GM18951 (cell line): ENCODE results near the gene FHL5.
"Not testable (repeated sequence)": the region's sequence is repeated elsewhere in the genome, so short reads cannot be mapped to it uniquely, and the experiment has no call there.

Experiments
- POLR2A ChIP-seq: IDR thresholded peaks from 4 replicates; pipeline ENCODE4 v1.6.1; 2011; ENCODE audit warnings: mild to moderate bottlenecking; ENCODE audit not compliant: insufficient read length, insufficient read depth; ENCODE audit errors: extremely low read depth
- in situ Hi-C: fragments of 300-500 bp; cut with MboI; formaldehyde crosslinking; loops from one replicate; pipeline ENCODE4 v1.12.0; 2022; ENCODE audit warnings: low sequenced_read_pairs, mixed read lengths, inconsistent platforms; ENCODE audit not compliant: unreplicated experiment

Gene FHL5

DNA sequence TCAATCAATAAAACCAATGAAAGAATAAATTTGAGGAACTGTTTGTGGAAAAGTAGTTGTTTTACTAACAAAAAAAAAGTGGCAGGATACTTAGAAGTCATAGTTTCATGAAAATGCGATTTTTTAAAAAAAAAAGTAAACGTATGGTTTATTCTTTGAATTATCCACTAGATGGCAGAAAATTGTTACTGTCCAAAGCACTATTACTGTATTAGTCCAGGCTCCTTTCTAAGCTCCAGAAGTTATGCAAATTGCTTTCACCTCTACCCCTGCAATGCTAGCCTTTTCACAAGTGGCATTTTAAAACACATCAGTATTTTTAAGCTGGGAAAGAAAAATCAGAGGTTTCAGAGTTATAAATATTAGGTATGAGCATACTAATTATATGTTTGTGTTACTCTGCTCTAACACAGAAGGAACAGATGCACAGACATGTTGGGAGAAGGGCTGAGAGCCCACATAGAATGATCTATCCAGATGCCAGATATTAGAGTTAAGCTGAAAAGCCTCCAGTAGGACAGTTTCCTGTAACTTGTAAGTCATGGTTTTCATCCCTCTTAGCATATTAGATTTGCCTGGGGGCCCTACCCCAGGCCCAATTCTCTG lies 63.9 kb downstream of the FHL5 start:
- no peak for TF ChIP-seq POLR2A
- in situ Hi-C loops, result loop anchor here (10.0 kb wide), 1 partner anchor 428 kb away; no protein-coding TSS in a partner anchor

DNA sequence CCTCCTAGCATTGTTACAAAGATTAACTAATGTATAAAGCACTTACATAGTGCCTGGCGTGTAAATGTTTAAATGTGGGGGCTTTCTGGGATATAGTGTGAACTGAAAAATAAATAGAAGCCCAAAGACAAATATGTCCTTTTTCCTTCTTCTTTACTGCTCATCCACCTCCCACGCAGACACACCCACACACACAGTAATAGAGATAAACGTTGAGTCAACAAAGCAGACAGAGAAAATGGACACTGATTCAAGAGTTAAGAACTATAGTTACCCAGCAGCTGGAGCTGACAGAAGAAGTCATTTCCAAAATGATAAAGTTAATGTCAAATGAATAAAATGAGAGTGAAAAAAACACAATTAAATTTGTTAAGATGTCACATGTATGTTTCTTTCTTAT lies 68.3 kb downstream of the FHL5 start:
- in situ Hi-C loops, result no loop called here
- TF ChIP-seq POLR2A, result no peak

DNA sequence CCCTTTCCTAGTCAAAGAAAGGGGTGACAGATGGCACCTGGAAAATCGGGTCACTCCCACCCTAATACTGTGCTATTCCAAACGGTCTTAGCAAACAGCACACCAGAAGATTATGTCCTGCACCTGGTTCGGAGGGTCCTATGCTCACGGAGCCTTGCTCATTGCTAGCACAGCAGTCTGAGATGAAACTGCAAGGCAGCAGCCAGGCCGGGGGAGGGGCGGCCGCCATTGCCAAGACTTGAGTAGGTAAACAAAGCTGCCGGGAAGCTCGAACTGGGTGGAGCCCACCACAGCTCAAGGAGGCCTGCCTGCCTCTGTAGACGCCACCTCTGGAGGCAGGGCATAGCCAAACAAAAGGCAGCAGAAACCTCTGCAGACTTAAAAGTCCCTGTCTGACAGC lies 75.1 kb downstream of the FHL5 start:
- in situ Hi-C loops, result not testable (repeated sequence)

- in situ Hi-C loops, result no loop called here
- no peak for TF ChIP-seq POLR2A
Measured at GRCh38 chr6:96645106-96645505, 82.2 kb downstream of the FHL5 start.

DNA sequence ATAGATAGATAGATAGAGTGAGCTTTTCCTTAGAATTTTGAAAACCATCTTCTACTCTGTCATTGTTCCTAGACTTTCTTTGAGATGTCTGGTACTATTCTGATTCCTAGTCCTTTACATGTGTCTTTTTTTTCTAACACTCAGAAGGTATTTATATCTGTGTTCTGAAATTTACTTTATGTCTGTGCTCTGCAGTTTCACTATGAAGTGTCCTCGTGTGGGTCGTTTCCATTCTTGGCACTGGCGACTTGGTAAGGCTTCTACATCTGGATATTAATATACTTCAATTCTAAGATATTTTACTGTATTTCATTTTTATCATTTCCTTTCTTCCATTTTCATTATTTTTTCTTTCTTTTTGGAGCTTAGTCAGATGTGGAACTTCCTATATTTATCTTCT lies 87.0 kb downstream of the FHL5 start:
- in situ Hi-C loops, result no loop called here
- TF ChIP-seq POLR2A, result no peak

DNA sequence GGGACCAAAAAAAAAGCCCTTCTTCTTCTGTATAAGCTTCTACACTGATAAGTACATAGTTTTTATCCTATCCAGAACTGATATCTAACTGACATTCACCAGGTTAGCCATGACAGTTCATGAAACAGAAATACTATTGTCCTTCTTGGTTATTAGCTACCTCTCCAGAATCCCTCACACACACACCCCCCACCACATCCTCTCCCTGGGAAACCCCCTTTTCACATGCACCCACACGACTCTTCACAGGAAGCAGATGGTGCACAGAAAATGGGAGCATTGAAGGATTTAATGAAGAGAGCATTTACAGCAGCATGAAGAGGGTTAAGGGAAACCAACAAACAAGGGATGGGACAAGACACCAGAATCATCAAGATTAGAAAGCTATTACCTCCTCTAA lies 88.9 kb downstream of the FHL5 start:
- no peak for TF ChIP-seq POLR2A
- in situ Hi-C loops, result no loop called here

GRCh38 chr6:96652552-96652951 lies 89.6 kb downstream of the FHL5 start:
- in situ Hi-C loops, result no loop called here
- no peak for TF ChIP-seq POLR2A

GRCh38 chr6:96653181-96653580 lies 90.3 kb downstream of the FHL5 start:
- TF ChIP-seq POLR2A, result no peak
- in situ Hi-C loops, result no loop called here

DNA sequence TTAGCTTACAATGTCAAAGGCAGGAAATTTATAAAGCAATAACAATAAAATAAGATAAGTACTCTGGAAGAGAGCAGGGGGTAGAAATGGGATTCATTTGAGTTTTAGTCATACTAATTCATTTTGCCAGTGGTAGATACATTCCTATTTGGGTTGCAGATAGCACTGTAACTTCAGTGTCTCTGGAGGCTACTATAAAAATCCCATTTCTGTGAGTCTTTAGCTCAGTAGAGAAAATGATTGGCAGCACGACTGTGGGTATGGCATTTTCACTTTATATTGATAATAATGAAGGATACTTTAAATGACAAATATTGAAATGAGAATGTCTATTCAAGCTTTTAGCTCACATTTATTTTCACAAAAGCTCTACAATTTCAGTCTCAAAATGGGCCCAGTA lies 93.6 kb downstream of the FHL5 start:
- TF ChIP-seq POLR2A, result no peak
- in situ Hi-C loops, result no loop called here

GRCh38 chr6:96657344-96657743 lies 94.4 kb downstream of the FHL5 start:
- in situ Hi-C loops, result no loop called here
- no peak for TF ChIP-seq POLR2A

- TF ChIP-seq POLR2A, result no peak
- in situ Hi-C loops, result no loop called here
Measured at GRCh38 chr6:96659084-96659845, 96.3 kb downstream of the FHL5 start.
